C4-2B (cell line): ENCODE measurements around the gene NHSL2.
A peak's percentile ranks its signal among the peaks of the same experiment; 100 is the strongest.

Source experiments
- H3K27ac ChIP-seq: fragments of 450-650 bp; 2 replicates; pipeline ENCODE4 v1.5.1; 2017
- CTCF ChIP-seq: fragments of 450-650 bp; conservative IDR thresholded peaks from 2 replicates; pipeline ENCODE4 v1.5.1; 2017; ENCODE audit warnings: mild to moderate bottlenecking
- ZFX ChIP-seq: fragments of 450-650 bp; IDR thresholded peaks from 2 replicates; pipeline ENCODE4 v1.6.1; 2017

The NHSL2 gene

GRCh38 chrX:72019487-72019886 lies 108.8 kb downstream of the NHSL2 start:
- TF ChIP-seq CTCF, result no peak
- no peak for TF ChIP-seq ZFX
- no peak overlapping the region for H3K27ac ChIP-seq

- H3K27ac ChIP-seq, result no peak overlapping the region
- no peak for TF ChIP-seq ZFX
- no peak for TF ChIP-seq CTCF
Measured at GRCh38 chrX:72020204-72020603, 109.6 kb downstream of the NHSL2 start.

- TF ChIP-seq ZFX (no peak), CTCF (no peak)
- H3K27ac ChIP-seq, result no peak overlapping the region
Measured at GRCh38 chrX:72020788-72021187, 110.1 kb downstream of the NHSL2 start.

GRCh38 chrX:72021975-72022374 lies 111.3 kb downstream of the NHSL2 start:
- TF ChIP-seq CTCF (peak; percentile 51), ZFX (no peak)
- H3K27ac ChIP-seq, result no peak overlapping the region

GRCh38 chrX:72023071-72023470 lies 112.4 kb downstream of the NHSL2 start:
- TF ChIP-seq CTCF, result no peak
- no peak for TF ChIP-seq ZFX
- H3K27ac ChIP-seq, result no peak overlapping the region

- TF ChIP-seq ZFX (no peak), CTCF (no peak)
- H3K27ac ChIP-seq, result no peak overlapping the region
Measured at GRCh38 chrX:72025236-72025770, 114.7 kb downstream of the NHSL2 start.

GRCh38 chrX:72026341-72027023 lies 115.8 kb downstream of the NHSL2 start:
- no peak overlapping the region for H3K27ac ChIP-seq
- TF ChIP-seq ZFX (no peak), CTCF (no peak)
